HepG2 (cell line): ENCODE data around the gene RGL3. TPM values are rescaled to one million over a fixed set of nuclear protein-coding genes. Genes with fewer than 3 reads are reported as not detected.

Source experiments
- ATAC-seq: fragments of 200-7000 bp; cut with Tn5 transposase; 3 replicates; pipeline ENCODE4 v1.9.1; 2020; ENCODE audit warnings: mild to moderate bottlenecking, moderate library complexity
- BruUV-seq: library from RNA; stranded (reverse); fragments of 400-500 nt; replicated peaks from 2 replicates; lab custom pipeline; 2021; lab: Mats Ljungman, UMichigan
- CTCF ChIA-PET: fragments of 300-600 bp; formaldehyde crosslinking; extraction: SDS; loops from one replicate; lab custom pipeline; 2021; ENCODE audit warnings: low total read pairs, inconsistent platforms, low intra/inter-chr PET ratio; lab: Yijun Ruan, JAX
- POLR2A ChIA-PET: fragments of 350-600 bp; sonication (Branson Sonifier 250); formaldehyde crosslinking; loops from one replicate; lab custom pipeline; 2020; ENCODE audit warnings: antibody characterized with exemption, inconsistent platforms; lab: Yijun Ruan, JAX
- DNase-seq: peaks from one replicate; pipeline ENCODE4 v3.0.0-alpha.2; 2015; ENCODE audit warnings: low spot score
- FAIRE-seq: peaks from 3 replicates; lab custom pipeline; 2011; peaks lifted over from hg19 to GRCh38; lab: Jason Lieb, UNC
- H2AFZ ChIP-seq: one replicate; pipeline ENCODE4 v1.6.1; 2011; ENCODE audit warnings: low read length, inconsistent platforms
- H3K27ac ChIP-seq: fragments of 300-600 bp; 3 replicates; pipeline ENCODE4 v1.8.0; 2011; ENCODE audit warnings: mixed run types, mild to moderate bottlenecking, mixed read lengths, low read length, inconsistent platforms; ENCODE audit not compliant: insufficient read depth; ENCODE audit errors: extremely low read length
- H3K27me3 ChIP-seq, 2 experiments: fragments of 200-600 bp in 1 of 2; 2 replicates in 1 of 2; 3 replicates in 1 of 2; pipeline versions ENCODE4 v1.6.0 to v1.8.0; 2011; ENCODE audit warnings: low read length in 2 of 2, mild to moderate bottlenecking in 2 of 2, moderate library complexity in 2 of 2, inconsistent platforms in 1 of 2; ENCODE audit not compliant: insufficient read depth in 2 of 2, control insufficient read depth in 1 of 2
- H3K36me3 ChIP-seq, 2 experiments: fragments of 200-600 bp in 1 of 2; replicated peaks in 1 of 2; 2 replicates in 1 of 2; 3 replicates in 1 of 2; pipeline versions ENCODE4 v1.5.1 to v1.8.0; 2011; ENCODE audit warnings: low read length in 2 of 2, inconsistent platforms in 1 of 2; ENCODE audit not compliant: insufficient read depth in 2 of 2, control insufficient read depth in 1 of 2
- H3K4me1 ChIP-seq: 2 replicates; pipeline ENCODE4 v1.5.1; 2012; ENCODE audit warnings: low read length, inconsistent platforms; ENCODE audit not compliant: insufficient read depth
- H3K4me2 ChIP-seq: 2 replicates; pipeline ENCODE4 v1.6.0; 2011; ENCODE audit warnings: low read depth, low read length, inconsistent platforms
- H3K4me3 ChIP-seq, 3 experiments: fragments of 200-600 bp in 1 of 3; sonication (generic), shearing (Covaris generic) in 1 of 3; replicated peaks in 1 of 3; 2 replicates each; pipeline ENCODE4 v1.5.1; 2011 to 2016; ENCODE audit warnings: low read length in 3 of 3, inconsistent platforms in 2 of 3, low read depth in 2 of 3, mild to moderate bottlenecking in 2 of 3, control low read depth in 1 of 3, mixed read lengths in 1 of 3; ENCODE audit not compliant: insufficient read depth in 1 of 3
- H3K79me2 ChIP-seq: one replicate; pipeline ENCODE4 v1.6.1; 2011; ENCODE audit warnings: low read length, inconsistent platforms; ENCODE audit not compliant: insufficient read depth
- H3K9ac ChIP-seq: 2 replicates; pipeline ENCODE4 v1.6.0; 2011; ENCODE audit warnings: mild to moderate bottlenecking, low read depth, low read length, inconsistent platforms; ENCODE audit not compliant: insufficient read depth
- H3K9me3 ChIP-seq: 2 replicates; pipeline ENCODE4 v1.5.1; 2012; ENCODE audit warnings: mild to moderate bottlenecking, low read length
- H4K20me1 ChIP-seq: 2 replicates; pipeline ENCODE4 v1.6.0; 2011; ENCODE audit warnings: inconsistent platforms, mild to moderate bottlenecking, low read length, moderate library complexity; ENCODE audit not compliant: insufficient read depth
- BRD4 ChIP-seq: sonication (generic); formaldehyde crosslinking; IDR thresholded peaks from 2 replicates; pipeline ENCODE4 v1.4.0; 2020; ENCODE audit warnings: missing genetic modification reagents
- CEBPZ ChIP-seq: IDR thresholded peaks from 2 replicates; pipeline ENCODE4 v1.6.1; 2012; ENCODE audit warnings: low read length, improper control_type of control experiment
- CSRNP2 ChIP-seq: sonication (generic); formaldehyde crosslinking; conservative IDR thresholded peaks from 2 replicates; pipeline ENCODE4 v1.8.0; 2022; ENCODE audit warnings: low read depth, missing genetic modification reagents
- HMGA1 ChIP-seq: sonication (generic); formaldehyde crosslinking; conservative IDR thresholded peaks from 2 replicates; pipeline ENCODE4 v1.4.0; 2020; ENCODE audit warnings: missing genetic modification reagents
- MTA3 ChIP-seq: sonication (generic); formaldehyde crosslinking; IDR thresholded peaks from 2 replicates; pipeline ENCODE4 v1.4.0; 2020; ENCODE audit warnings: missing genetic modification reagents
- NCOA5 ChIP-seq: sonication (generic); formaldehyde crosslinking; IDR thresholded peaks from 2 replicates; pipeline ENCODE4 v1.4.0; 2020; ENCODE audit warnings: missing genetic modification reagents
- POGZ ChIP-seq: sonication (generic); formaldehyde crosslinking; IDR thresholded peaks from 2 replicates; pipeline ENCODE4 v1.4.0; 2020; ENCODE audit warnings: mild to moderate bottlenecking, missing genetic modification reagents
- SAFB2 ChIP-seq: sonication (generic); formaldehyde crosslinking; IDR thresholded peaks from 2 replicates; pipeline ENCODE4 v1.5.1; 2020; ENCODE audit warnings: missing genetic modification reagents, low read depth, mild to moderate bottlenecking, borderline replicate concordance
- SMC3 ChIP-seq: IDR thresholded peaks from 2 replicates; pipeline ENCODE4 v1.6.1; 2011; ENCODE audit warnings: low read length, improper control_type of control experiment
- SMYD3 ChIP-seq: sonication (generic); formaldehyde crosslinking; IDR thresholded peaks from 2 replicates; pipeline ENCODE4 v1.8.1; 2023; ENCODE audit warnings: mild to moderate bottlenecking, missing genetic modification reagents
- SNRNP70 ChIP-seq: fragments of 200-400 bp; formaldehyde crosslinking; IDR thresholded peaks from 2 replicates; pipeline ENCODE4 v1.6.1; 2017; ENCODE audit warnings: mild to moderate bottlenecking, low read depth, low read length, moderate library complexity
- ZNF512B ChIP-seq: sonication (generic); formaldehyde crosslinking; IDR thresholded peaks from 2 replicates; pipeline ENCODE4 v1.5.1; 2020; ENCODE audit warnings: missing genetic modification reagents, mild to moderate bottlenecking, borderline replicate concordance
- ZNF792 ChIP-seq: IDR thresholded peaks from 2 replicates; pipeline ENCODE4 v1.6.1; 2016
- ZUFSP ChIP-seq: sonication (generic); formaldehyde crosslinking; IDR thresholded peaks from 2 replicates; pipeline ENCODE4 v1.9.0; 2021; ENCODE audit warnings: missing genetic modification reagents, mild to moderate bottlenecking, borderline replicate concordance
- WGBS: methylation state at CpG from one replicate; pipeline ENCODE4 v1.1.6; 2017; ENCODE audit warnings: low lambda C conversion rate; 5-methylcytosine and 5-hydroxymethylcytosine counted together
- in situ Hi-C: cut with HindIII; loops from 2 replicates; pipeline ENCODE4 v1.10.0; 2017; ENCODE audit warnings: low pct_unique_long_range_greater_than_20kb; ENCODE audit not compliant: extremely low pct_ligation_motif_present
- intact Hi-C: fragments of 100-400 bp; cut with micrococcal nuclease; formaldehyde crosslinking; loops from one replicate; pipeline ENCODE4 v1.10.0; 2022; ENCODE audit not compliant: unreplicated experiment
- polyA plus RNA-seq, 8 experiments: library from polyadenylated mRNA; depleted of rRNA in 3 of 8; stranded (reverse) in 7 of 8; unstranded in 1 of 8; fragments of >200 nt; fragmentation: Illumina TruSeq in 4 of 8; extraction: Trizol in 4 of 8; gene quantifications; 2 replicates each; pipeline versions ENCODE4 v1.2.1 to v1.2.3, GENCODE V29; 2011 to 2016; ENCODE audit warnings: low read depth in 4 of 8, missing spikeins in 1 of 8, mixed read lengths in 1 of 8; ENCODE audit not compliant: insufficient read depth in 1 of 8
- total RNA-seq, 5 experiments: library from RNA; depleted of rRNA; stranded (reverse); fragments of >200 nt; fragmentation: Illumina TruSeq; extraction: Trizol; gene quantifications; 2 replicates each; pipeline ENCODE4 v1.2.3, GENCODE V29; 2016; ENCODE audit warnings: low read depth in 1 of 5

Gene RGL3
- total and polyA plus RNA-seq, 2 of the 13 experiments (the other 11 are each of a cell fraction or from before 2014, with no cell fraction given): 4.2 to 7.6 TPM

GRCh38 chr19:11452620-11453310 lies 33.7 kb upstream of the RGL3 start:
- H3K27ac ChIP-seq: no peak overlapping the region
- in situ Hi-C loops (loop anchor here (10.0 kb wide), 1 partner anchor 168 kb away; no protein-coding TSS in a partner anchor), intact Hi-C loops (no loop called here)
- DNase-seq (no peak), ATAC-seq (no peak), FAIRE-seq (no peak)
- H3K9me3 ChIP-seq: no peaks in the 10 kb centered on the region
- H3K4me3 ChIP-seq: no peak overlapping the region
- WGBS: 85% methylated on average over 30 of the region's 33 CpGs
- peaks cover 0 to 7% of the 10 kb centered on the region in 2 experiments; a peak in 1 of 5 replicates for H3K27me3 ChIP-seq
- H3K79me2 ChIP-seq: no peaks in the 10 kb centered on the region
- no peak overlapping the region for H3K4me2 ChIP-seq
- POLR2A ChIA-PET: interaction anchor here (1.1 kb wide), 1 partner anchor 34 kb away, joined by 3 read pairs; the partner anchor contains the start of gene RGL3
- H4K20me1 ChIP-seq: no peaks in the 10 kb centered on the region
- peaks cover 8 to 15% of the 10 kb centered on the region in 2 experiments; a peak in 3 of 5 replicates for H3K36me3 ChIP-seq
- H3K4me1 ChIP-seq: peaks cover 18% of the 10 kb centered on the region
- H3K9ac ChIP-seq: no peak overlapping the region
- no TSS peak for BruUV-seq
- CTCF ChIA-PET: interaction anchor here (0.7 kb wide), 1 partner anchor 30 kb away, joined by 3 read pairs; no protein-coding TSS in a partner anchor
- H2AFZ ChIP-seq: no peak overlapping the region
- no peak for TF ChIP-seq HMGA1 (CRISPR knock-in tag)
- no peak for TF ChIP-seq SNRNP70
- TF ChIP-seq ZNF792 (CRISPR knock-in tag): no peak
- TF ChIP-seq ZUFSP (CRISPR knock-in tag): no peak
- no peak for TF ChIP-seq ZNF512B
- no peak for TF ChIP-seq POGZ (CRISPR knock-in tag)
- no peak for TF ChIP-seq SMC3
- no peak for TF ChIP-seq CSRNP2
- no peak for TF ChIP-seq CEBPZ
- TF ChIP-seq SAFB2: no peak
- TF ChIP-seq NCOA5 (CRISPR knock-in tag): no peak
- no peak for TF ChIP-seq SMYD3
- TF ChIP-seq BRD4 (CRISPR knock-in tag): no peak
- TF ChIP-seq MTA3 (CRISPR knock-in tag): no peak
